NCI-H146 (cell line): ENCODE data around the gene MTIF3.

Experiments
- DNase-seq: peaks from one replicate; lab custom pipeline; 2025; lab: John Stamatoyannopoulos, UW

The MTIF3 gene, protein sequence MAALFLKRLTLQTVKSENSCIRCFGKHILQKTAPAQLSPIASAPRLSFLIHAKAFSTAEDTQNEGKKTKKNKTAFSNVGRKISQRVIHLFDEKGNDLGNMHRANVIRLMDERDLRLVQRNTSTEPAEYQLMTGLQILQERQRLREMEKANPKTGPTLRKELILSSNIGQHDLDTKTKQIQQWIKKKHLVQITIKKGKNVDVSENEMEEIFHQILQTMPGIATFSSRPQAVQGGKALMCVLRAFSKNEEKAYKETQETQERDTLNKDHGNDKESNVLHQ

DNA sequence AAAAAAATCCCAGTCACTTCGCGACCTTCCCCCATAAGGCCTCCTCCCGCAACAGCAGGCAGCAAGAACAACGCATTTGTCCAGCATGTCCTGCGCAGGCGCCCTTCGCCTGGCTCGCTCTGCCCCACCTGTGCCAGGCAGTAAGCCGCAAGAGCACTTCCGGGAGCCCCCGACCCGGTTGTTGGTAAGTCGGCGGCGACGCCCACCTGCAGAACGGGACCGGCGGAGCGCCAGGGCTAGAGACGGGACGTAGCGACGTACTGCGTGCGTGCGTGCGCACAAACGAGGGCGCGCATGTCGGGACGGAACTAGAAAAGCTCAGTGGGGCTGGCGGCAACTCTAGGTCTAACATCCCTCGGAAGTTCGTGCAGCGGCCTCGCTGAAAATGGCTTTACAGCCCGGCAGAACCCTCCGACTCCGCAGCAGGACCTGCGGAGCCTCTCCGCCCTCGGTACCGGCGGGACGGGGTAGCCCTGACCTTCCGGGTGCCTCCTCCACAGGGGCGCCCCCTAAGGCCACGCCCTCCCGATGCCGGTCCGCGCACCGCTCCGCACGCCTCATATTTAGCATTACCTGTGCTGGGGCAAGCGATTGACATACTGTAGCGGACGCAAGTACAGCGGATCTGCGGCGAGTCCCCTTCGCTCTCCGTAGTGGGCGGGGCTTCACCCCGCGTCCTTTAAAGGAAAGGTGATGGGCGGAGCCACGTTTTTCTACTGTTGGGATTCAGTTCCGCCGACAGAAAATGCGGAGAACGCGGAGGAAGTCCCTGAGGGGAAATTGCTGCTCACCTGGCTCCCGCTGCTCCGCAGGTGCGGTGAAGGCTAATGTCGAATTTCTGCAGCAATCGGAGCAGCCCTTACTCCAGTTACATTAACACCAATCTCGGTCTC lies at the start of gene MTIF3:
Gene MTIF3 (minus strand): TSS at position 629 of the 893 bp plus-strand sequence. CDS start 10,116 bp downstream, outside the sequence.
- peak; percentile 98 for DNase-seq

DNA sequence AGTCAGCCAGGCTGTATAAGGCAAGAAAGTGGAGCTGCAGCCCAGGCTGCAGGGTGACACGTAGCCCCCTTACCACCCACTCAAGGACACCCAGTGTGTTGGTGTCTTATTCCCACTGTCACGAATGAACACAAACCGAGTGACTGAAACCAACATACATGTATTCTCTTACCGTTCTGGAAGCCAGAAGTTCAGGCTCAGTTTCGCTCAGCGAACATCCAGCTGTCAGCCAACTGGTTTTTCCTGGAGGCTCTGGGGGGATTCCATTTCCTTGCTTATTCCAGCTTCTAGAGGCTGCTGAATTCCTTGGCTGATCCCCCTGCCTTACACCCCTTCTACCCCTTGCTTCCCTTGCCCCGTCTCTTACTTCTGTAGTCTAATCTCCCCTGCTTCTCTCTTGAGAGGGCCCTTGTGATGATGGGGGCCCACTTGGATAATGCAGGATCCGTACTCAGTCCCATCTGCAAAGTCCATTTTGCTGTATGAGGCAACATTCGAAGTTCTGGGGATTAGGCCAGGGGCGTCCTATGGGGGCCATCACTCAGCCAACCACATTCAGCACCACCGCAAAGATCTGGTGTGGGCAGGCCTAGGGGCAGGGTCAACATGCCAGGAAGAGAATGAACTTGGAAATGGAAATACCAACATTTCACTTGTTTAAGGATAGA lies 47.3 kb upstream of the MTIF3 start:
- DNase-seq = no peak

DNA sequence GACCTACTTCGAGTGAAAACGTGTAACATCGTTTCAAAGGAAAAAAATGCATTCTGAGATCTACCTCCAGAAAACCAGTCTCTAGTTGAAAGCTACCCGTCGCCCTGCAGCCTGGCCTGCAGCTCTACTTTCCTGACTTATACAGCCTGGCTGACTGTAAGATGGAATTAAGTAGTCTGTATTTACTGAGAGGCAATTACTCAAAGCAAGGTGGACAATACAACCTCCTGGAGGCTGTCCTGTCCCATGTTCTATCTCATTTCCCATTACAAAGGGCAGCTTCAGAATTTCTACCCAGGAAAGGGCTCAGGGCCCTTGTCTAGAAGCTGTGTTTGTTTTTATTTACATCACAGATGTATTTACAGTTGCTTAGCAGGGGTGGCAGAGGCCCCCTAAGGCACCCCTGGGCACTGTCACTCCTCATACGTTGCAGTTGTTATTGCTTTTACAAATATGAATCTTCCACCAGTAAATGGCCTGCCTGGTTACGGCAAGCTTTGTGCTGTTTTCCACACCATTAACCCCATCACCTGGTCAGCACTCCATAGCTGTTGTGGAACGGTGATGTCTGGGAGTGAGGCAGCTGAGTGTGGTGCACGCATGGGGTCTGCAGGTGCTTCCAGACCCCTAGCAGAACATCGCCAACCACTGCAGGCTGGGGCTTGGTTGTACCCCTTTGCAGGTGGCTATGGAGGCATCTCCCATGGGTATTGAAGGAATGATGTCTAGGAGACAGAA lies 46.3 kb upstream of the MTIF3 start:
- DNase-seq = no peak

DNA sequence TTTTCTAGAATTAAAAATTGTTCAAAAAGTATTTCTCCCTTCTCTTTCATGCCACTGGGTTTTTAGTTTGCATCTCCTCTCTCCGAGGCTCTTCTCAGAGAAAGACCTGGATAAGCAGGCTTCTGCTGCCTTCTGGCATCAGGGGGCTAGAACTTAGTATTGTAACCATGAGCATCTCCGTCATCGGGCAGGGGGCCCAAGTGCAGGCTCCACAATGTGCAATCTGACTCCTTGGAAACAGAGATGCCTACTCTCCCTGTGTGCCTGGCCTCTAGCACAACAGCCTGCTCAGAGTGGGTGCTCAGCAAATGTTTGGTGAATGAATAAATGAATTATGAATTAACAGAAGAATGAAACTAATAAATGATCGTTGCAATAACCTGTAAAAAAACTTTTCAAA lies 45.6 kb upstream of the MTIF3 start:
- no peak for DNase-seq

DNA sequence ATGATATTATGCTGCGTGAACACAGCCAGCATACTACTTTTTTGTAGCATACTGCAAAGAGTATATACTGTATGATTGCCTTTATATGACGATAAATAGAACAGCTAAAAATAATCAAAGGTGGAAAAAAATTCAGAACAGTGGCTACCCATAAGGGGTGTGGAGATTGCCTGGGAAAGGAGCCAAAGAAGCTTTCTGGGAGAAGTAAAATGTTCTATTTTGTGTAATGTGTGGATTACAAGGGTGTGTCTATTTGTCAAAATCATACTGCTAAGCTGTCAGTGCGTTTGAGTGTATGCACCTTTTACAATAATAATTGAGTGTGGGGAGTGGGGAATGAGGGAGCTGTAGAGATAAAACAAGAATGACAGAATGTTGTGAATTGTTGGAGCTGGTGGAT lies 45.2 kb upstream of the MTIF3 start:
- no peak for DNase-seq

DNA sequence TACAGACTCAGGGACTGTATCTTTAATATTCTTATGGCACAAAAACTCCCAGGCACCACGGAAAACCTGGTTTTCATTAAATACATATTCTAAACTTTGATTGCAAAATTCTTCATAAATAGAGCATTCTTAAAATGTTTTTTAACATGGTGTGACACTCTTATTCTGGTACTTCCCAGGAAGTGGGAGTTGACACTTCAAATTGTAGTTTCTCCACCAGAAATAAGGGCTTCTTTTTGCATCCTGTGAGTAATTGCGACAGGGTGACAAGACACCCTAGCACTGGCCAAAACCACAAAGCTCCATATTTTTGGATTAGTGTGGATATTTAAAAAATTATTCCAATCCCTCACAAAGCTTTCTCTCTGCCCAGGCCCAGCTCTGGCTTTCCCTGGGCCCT lies 43.6 kb upstream of the MTIF3 start:
- no peak for DNase-seq

DNA sequence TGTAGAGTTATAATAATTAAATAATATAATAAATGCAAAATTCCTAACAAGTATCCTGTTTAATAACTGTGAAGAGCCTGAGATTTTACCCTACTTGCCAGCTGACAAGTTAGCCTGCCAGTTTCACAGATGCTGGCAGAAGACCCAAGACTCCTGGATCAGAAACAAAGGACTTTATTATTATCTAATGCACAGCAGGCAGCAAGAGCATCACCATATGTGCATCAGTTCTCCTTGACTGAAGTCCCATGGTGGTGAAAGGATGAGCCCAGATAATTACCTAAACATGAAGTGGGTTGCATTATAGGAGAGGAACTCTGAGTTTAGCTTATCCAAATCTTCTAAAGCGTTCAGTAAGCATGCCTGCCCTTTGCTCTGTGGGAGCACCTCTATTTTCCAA lies 39.1 kb upstream of the MTIF3 start:
- DNase-seq = no peak

DNA sequence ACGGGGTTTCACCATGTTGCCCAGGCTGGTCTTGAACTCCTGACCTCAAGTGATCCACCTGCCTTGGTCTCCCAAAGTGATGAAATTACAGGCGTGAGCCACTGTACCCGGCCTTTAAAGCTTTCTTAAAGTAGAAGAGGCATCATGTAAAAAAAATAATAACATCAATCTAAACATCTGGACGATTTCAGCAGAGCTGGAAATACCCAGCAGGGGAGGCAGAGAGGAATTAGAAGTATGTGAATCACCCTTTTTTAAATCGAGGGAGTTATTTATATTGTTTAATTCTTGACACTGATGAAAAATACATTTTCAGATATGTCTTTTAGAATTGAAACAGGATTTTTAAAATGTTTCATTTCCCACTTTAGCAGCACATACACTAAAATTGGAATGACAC lies 37.4 kb upstream of the MTIF3 start:
- DNase-seq = no peak

DNA sequence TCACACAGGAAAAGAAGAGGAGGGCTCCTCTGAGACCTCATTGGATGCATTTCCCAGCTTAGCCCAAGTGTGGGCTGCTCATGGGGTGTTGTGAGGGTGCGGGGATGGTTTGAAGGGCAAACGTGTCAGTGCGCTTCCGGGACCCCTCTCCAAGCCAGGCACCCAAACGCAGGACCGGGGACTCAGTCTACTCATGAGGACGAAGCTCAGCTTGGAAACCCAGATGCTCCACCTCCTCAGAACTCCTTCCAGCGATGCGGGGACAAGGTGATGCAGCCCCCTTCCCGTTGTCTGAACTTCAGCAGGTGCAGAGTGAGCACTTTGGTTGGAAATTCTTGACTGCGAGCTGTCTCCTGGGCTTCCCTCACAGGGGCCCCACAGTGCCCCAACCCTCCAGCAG lies 33.1 kb upstream of the MTIF3 start:
- DNase-seq = no peak

DNA sequence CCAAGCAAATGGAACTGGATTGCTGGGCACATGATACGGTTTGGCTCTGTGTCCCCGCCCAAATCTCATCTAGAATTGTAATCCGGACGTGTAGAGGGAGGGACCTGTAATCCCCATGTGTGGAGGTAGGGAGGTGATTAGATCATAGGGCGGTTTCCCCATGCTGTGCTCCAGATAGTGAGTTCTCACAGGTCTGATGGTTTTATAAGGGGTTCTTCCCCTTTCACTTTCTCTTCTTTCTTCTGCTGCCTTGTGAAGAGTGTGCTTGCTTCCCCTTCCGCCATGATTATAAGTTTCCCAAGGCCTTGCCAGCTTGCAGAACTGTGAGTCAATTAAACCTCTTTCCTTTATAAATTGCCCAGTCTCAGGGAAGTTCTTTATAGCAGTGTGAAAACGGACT lies 32.6 kb upstream of the MTIF3 start:
- DNase-seq = no peak

DNA sequence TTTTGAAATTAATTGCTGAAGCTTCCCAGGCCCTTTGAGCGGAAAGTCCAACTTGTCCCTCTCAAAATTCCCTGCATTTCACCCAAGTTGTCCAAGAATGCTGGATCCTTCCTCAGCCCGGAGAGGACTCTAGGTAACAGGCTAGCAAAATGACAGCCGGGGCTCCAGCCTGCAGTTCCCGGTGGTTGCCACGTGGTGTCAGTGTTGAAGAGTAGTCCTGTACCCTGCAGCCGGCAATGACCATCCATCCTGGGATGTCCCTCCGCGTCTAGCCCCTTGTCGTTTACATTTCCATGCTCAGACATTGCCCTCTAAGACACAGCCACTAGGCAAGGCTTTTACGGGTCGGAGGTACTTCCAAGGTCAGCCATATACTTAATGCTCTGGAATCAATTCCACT lies 31.4 kb upstream of the MTIF3 start:
- DNase-seq = peak; percentile 32

DNA sequence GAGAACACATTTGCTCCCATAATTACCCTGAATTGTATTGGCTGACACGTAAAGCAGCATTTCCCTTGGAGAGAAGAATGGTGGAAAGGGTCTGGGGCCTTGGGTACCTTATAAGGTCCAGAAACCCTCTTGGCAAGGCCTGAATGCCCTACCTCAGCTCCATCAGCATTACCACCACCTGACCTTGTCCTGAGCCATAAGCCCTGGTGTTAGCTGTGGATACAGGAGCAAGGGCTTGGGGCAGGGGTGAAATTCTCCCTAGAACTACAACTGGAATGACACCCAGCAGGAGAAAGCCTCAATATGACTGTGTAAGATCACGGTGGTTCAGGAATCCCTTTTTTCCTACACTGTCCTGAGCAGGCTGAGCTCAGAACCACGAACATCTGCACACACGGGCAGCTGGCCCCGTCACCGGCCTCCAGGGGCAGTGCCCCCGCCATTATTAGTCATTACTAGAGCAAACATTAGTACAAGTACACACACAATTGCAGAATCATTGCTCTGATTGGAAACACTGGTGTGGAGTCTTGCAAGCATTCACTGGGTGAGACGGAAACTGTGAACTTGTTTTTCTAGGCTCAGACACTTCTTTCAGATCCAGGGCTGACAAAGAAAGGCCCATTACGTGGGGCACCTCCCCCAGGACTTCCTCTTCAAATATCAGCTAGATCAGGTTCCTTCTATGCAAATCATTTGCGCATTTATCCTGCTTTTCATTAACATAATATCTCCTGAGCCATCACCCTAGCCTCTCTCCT lies 26.8 kb upstream of the MTIF3 start:
- peak; percentile 86 for DNase-seq

DNA sequence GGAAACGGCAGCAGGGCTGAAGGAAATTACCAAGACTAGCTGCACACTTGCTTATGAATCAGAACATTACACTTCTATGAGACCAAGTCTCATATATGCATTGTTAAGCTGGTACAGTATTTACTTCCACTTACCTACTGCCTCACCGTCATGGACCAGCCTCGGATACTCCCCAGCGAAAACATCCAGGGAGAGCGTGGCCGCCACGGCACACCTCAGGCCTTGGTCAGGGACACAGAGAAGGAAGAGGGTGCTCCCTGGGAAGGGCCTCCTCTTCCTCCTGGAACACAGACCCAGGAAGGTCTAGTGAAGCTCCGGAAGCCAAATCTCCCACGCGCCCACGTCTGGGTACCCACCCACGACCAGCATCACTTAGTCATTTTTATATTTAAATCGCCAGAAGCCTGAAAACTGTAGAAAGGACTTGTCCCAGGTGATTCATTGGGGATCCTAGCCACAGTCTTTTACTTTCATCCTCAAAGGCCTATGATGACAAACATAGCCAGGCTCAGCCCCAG lies 24.4 kb upstream of the MTIF3 start:
- DNase-seq = no peak

DNA sequence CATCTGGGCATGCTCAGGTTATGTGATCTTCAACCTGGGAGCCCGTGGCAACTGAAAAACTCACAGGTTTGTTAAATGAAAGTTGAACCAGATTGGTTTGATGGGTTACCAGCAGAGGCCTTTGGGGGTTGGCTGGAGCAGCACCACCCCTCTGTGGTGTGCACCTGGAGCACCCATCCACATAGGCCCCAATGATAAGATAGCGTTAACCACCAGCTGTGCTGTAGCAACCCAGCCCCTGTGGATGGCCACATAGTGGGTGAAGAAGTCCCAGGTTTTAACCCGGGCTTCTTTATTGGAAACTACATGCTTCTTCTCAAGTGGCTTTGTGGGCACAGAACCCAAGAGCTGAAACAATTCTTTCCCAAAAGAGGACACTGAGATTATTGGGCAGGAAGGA lies 22.6 kb upstream of the MTIF3 start:
- peak; percentile 20 for DNase-seq

DNA sequence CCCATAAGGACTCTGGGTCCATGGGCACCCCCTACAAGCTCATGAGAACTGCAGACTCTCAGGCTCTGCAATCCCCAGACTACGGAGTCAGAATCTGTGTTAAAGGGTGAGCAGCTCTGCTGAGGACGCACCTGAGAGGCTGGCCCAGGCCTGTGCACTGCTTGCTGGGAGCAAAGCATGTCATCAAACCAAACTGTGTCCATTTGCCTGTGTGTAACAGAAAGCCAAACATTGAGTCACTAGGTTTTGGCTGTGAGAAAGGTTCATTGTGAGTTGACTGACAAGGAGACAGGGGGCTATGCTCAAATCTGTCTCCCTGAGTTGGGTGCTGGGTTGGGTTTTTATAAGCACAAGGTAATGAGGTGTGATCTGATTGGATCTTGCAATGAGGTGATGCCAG lies 22.1 kb upstream of the MTIF3 start:
- no peak for DNase-seq

DNA sequence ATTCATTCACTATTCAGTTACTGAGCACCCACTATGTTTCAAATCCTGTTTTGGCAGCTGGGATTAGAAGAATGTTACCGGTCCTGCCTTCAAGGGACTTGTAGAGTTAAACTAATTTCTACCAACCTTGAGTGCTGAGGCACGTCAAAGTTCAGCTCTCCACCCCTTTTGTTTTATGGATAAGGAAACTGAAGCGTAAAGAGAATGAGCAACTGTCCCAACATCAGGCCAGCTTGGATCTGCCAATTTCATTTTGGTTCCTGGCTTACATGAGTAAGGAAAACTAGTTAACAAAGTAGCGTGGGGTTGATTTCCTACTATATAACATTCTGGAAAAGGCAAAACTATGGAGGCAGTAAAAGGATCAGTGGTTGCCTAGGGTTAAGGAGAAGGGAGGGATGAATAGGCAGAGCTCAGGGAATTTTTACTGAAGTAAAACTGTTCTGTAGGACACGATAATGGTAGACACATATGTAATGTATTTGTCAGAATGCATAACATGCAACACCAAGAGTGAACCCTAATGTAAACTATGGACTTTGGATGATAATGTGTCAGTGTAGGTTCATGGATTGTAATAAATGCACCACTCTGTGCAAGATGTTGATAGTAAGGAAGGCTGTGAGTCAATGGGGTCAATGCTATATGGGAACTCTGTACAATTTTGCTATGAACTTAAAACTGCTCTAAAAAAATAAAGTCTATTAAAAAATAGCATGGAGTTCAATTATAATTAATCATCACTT lies 19.9 kb upstream of the MTIF3 start:
- no peak for DNase-seq

DNA sequence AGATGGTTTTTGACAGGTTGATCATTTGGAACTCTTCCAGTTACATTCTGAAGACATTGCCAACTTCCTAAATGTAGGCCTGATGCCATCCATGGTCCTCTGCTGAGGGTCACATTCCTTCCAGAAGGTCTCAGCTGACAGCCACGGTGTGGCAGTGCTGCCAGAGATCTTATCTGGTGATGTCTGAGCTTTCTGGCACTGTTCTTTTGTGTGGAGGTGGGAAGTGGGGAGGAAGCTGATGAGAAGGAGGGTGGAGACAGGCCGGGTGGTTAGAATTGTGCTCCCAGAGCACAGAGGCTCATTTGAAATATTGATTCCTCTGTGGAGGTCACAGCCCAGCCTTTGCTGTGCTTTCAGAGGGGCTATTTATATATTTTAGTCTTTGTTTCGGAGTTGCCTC lies 16.1 kb upstream of the MTIF3 start:
- DNase-seq = peak; percentile 22

DNA sequence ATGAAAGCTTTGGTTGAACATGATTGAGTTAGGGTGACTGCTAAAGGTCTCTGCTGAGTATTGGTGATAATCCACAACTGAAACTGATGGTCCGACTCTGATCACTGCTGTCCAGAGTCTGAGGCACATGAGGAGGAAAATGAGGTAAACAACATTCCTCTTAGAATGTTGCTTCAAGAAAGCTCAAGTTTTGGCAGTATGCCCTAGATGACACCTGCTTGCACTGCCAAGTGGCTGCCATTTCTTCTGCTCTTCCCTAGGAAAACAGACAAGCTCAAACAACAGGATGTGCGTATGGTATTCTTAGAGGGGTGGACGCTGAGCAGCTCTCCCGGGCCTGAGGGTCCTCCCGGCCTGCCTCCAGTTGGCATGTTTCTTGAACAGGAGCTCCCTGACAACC lies 15.2 kb upstream of the MTIF3 start:
- DNase-seq = no peak

DNA sequence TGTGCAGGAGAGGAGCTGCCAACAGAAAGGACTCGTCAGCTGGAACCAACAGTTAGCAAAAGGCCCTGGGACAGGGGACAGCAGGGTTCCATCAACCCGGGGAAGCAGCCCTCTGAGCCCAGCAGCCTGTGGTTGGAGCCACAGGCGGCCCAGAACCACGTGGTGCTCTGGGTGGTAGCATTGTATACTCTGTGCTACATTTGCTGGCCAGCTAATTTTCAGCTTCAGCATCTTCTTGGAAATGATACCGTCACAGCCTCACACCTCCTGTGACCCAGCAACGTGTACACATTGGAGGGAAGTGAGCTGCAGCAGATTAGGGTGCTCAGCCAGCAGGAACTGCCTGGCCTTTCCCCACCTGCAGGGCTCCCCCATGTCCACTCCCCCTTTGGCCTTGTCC lies 13.1 kb upstream of the MTIF3 start:
- no peak for DNase-seq

DNA sequence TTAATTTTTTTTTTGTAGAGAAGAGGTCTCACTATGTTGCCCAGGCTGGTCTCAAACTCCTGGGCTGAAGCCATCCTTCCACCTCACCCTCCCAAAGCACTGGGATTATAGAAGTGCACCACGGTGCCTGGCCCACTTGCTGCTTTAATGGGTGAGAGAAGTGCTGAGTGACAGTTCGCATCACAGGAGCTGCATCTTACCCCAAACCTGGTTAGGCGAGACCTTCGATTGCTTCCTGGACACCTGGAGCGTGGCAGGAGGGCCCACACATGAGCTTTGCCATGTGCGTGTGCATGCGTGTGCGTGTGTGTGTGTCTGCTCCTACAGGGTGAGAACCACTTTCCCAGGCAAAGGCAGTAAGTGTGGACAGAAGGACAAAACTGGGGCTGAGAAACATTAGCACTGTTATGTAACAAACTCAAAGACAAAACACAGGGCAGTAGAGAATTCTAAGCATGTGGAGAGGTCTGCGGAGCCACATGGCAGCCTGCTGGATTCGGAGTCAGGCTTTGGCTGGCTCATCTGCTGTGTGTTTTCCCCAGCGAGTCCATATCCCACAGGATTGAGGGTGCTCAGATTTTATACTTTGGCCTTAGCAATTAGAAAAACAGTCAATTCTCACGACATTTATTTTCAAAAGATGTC lies 11.7 kb upstream of the MTIF3 start:
- no peak for DNase-seq
